K562 (cell line): Measurements from ENCODE around the gene PIK3R5. TPM values are rescaled to one million over a fixed set of nuclear protein-coding genes. Genes with fewer than 3 reads are reported as not detected.

ENCODE experiments used
- ATAC-seq: fragments of 200-7000 bp; cut with Tn5 transposase; 3 replicates; pipeline ENCODE4 v1.9.1; 2020; ENCODE audit warnings: moderate library complexity
- BruUV-seq: library from RNA; stranded (reverse); fragments of 400-500 nt; replicated peaks from 2 replicates; lab custom pipeline; 2021; lab: Mats Ljungman, UMichigan
- CTCF ChIA-PET: fragments of 300-600 bp; formaldehyde crosslinking; extraction: SDS; loops from one replicate; lab custom pipeline; 2021; ENCODE audit warnings: low intra/inter-chr PET ratio; lab: Yijun Ruan, JAX
- POLR2A ChIA-PET: fragments of 300-600, 350-650 bp; sonication (Branson Sonifier 250); formaldehyde crosslinking; extraction: SDS; loops from one replicate; lab custom pipeline; 2021; ENCODE audit warnings: antibody characterized with exemption, inconsistent platforms; lab: Yijun Ruan, JAX
- DNase-seq, 4 experiments: peaks; one replicate each; pipeline versions ENCODE4 v3.0.0 to v3.0.0-alpha.2; 2011 to 2018; ENCODE audit warnings: low spot score in 3 of 4, mixed read lengths in 3 of 4; ENCODE audit errors: extremely low read depth in 1 of 4
- FAIRE-seq: peaks from 2 replicates; lab custom pipeline; 2011; peaks lifted over from hg19 to GRCh38; lab: Jason Lieb, UNC
- H2AFZ ChIP-seq: 2 replicates; pipeline ENCODE4 v1.6.0; 2011; ENCODE audit warnings: low read depth, low read length, control low read depth, inconsistent platforms
- H3K27ac ChIP-seq: fragments of 200-600 bp; 3 replicates; pipeline ENCODE4 v1.8.0; 2011; ENCODE audit warnings: low read depth, mild to moderate bottlenecking, control low read depth, inconsistent platforms, low read length, moderate library complexity, mixed read lengths; ENCODE audit errors: extremely low read depth
- H3K27me3 ChIP-seq, 2 experiments: fragments of 300-600 bp in 1 of 2; 2 replicates in 1 of 2; 3 replicates in 1 of 2; pipeline versions ENCODE4 v1.6.0 to v1.8.0; 2011; ENCODE audit warnings: inconsistent platforms in 2 of 2, low read length in 2 of 2, mild to moderate bottlenecking in 1 of 2, mixed read lengths in 1 of 2, moderate library complexity in 1 of 2; ENCODE audit not compliant: control insufficient read depth in 2 of 2, insufficient read depth in 2 of 2
- H3K36me3 ChIP-seq: fragments of 300-600 bp; 3 replicates; pipeline ENCODE4 v1.8.0; 2011; ENCODE audit warnings: mild to moderate bottlenecking, low read length, inconsistent platforms; ENCODE audit not compliant: control insufficient read depth, insufficient read depth
- H3K4me1 ChIP-seq, 2 experiments: fragments of 200-600 bp in 1 of 2; replicated peaks in 1 of 2; 2 replicates in 1 of 2; 3 replicates in 1 of 2; pipeline versions ENCODE4 v1.5.1 to v1.8.0; 2011; ENCODE audit warnings: inconsistent platforms in 2 of 2, low read length in 2 of 2, mild to moderate bottlenecking in 1 of 2, mixed read lengths in 1 of 2, moderate library complexity in 1 of 2; ENCODE audit not compliant: control insufficient read depth in 2 of 2, insufficient read depth in 2 of 2
- H3K4me2 ChIP-seq: 2 replicates; pipeline ENCODE4 v1.6.1; 2011; ENCODE audit warnings: low read length, control low read depth, inconsistent platforms, mixed read lengths; ENCODE audit not compliant: insufficient read depth
- H3K4me3 ChIP-seq: fragments of 200-600 bp; sonication (generic), shearing (Covaris generic); 2 replicates; pipeline ENCODE4 v1.5.1; 2016; ENCODE audit warnings: control low read depth, inconsistent platforms
- H3K79me2 ChIP-seq: fragments of 200-600 bp; 3 replicates; pipeline ENCODE4 v1.8.0; 2011; ENCODE audit warnings: low read length, inconsistent platforms; ENCODE audit not compliant: control insufficient read depth, insufficient read depth
- H3K9ac ChIP-seq, 2 experiments: 2 replicates each; pipeline versions ENCODE4 v1.6.0 to v1.6.1; 2011; ENCODE audit warnings: low read depth in 2 of 2, low read length in 2 of 2, control low read depth in 1 of 2, inconsistent platforms in 1 of 2, mild to moderate bottlenecking in 1 of 2, mixed read lengths in 1 of 2; ENCODE audit not compliant: insufficient read depth in 1 of 2
- H3K9me1 ChIP-seq: one replicate; pipeline ENCODE4 v1.6.0; 2011; ENCODE audit warnings: inconsistent platforms, mild to moderate bottlenecking, low read length, moderate library complexity; ENCODE audit not compliant: control insufficient read depth, insufficient read depth
- H3K9me3 ChIP-seq: replicated peaks from 2 replicates; pipeline ENCODE4 v1.5.1; 2011; ENCODE audit warnings: low read depth, low read length, inconsistent platforms; ENCODE audit not compliant: control insufficient read depth, insufficient read depth
- H4K20me1 ChIP-seq: replicated peaks from 2 replicates; pipeline ENCODE4 v1.6.1; 2011; ENCODE audit warnings: low read length, inconsistent platforms, mixed read lengths; ENCODE audit not compliant: control insufficient read depth, insufficient read depth
- FOSL1 ChIP-seq: fragments of 200-800 bp; sonication (Bioruptor generic); conservative IDR thresholded peaks from 2 replicates; pipeline ENCODE4 v1.6.1; 2016; ENCODE audit warnings: missing genetic modification characterization, missing compliant biosample characterization
- NR3C1 ChIP-seq: sonication (generic); formaldehyde crosslinking; IDR thresholded peaks from 2 replicates; pipeline ENCODE4 v1.8.1; 2022; ENCODE audit warnings: missing genetic modification reagents
- POLR3A ChIP-seq: IDR thresholded peaks from 2 replicates; pipeline ENCODE4 v1.6.1; 2011; ENCODE audit warnings: borderline replicate concordance, mild to moderate bottlenecking, moderate library complexity; ENCODE audit not compliant: insufficient read length, insufficient read depth; ENCODE audit errors: extremely low read depth
- SNIP1 ChIP-seq: fragments of 450-650 bp; IDR thresholded peaks from 2 replicates; pipeline ENCODE4 v1.7.1; 2017; ENCODE audit warnings: low read depth, mild to moderate bottlenecking
- ZBTB9 ChIP-seq: fragments of 450-650 bp; formaldehyde crosslinking; IDR thresholded peaks from 2 replicates; pipeline ENCODE4 v1.4.0; 2020; ENCODE audit warnings: mild to moderate bottlenecking, moderate library complexity
- WGBS: fragments of 100-300 bp; shearing (Covaris generic); methylation state at CpG from one replicate; pipeline ENCODE4 v1.1.6; 2016; ENCODE audit warnings: low coverage, mixed read lengths; ENCODE audit not compliant: insufficient coverage; ENCODE audit errors: missing lambda C conversion rate; 5-methylcytosine and 5-hydroxymethylcytosine counted together
- in situ Hi-C: fragments of 300-500 bp; cut with MboI; formaldehyde crosslinking; loops from 4 replicates; pipeline ENCODE4 v1.15.0; 2018; ENCODE audit warnings: inconsistent platforms, mixed read lengths
- intact Hi-C: fragments of 100-400 bp; cut with micrococcal nuclease; formaldehyde crosslinking; loops from 2 replicates; pipeline ENCODE4 v1.14.2; 2022
- polyA plus RNA-seq, 8 experiments: library from polyadenylated mRNA; depleted of rRNA in 4 of 8; stranded (reverse) in 5 of 8; unstranded in 3 of 8; fragments of >200 nt; fragmentation: Nextera tagmentation in 2 of 8; fragmentation: Illumina TruSeq in 1 of 8; extraction: Ambion mirVana in 2 of 8; extraction: Trizol in 1 of 8; gene quantifications; 2 replicates each; pipeline versions ENCODE4 v1.2.1 to v1.2.3, GENCODE V29; 2011 to 2014; ENCODE audit warnings: inconsistent platforms in 1 of 8, missing spikeins in 1 of 8
- total RNA-seq, 7 experiments: library from RNA; depleted of rRNA in 6 of 7; stranded (reverse); fragments of >200 nt in 6 of 7; fragmentation: Illumina TruSeq in 2 of 7; extraction: Trizol in 2 of 7; gene quantifications; 2 replicates each; pipeline versions ENCODE4 v1.2.1 to v1.2.3, GENCODE V29; 2011 to 2021; ENCODE audit warnings: low replicate concordance in 1 of 7
- TF ChIP-seq, protein P1 (sequence below): fragments of 200-800 bp; sonication (Bioruptor generic); IDR thresholded peaks from 2 replicates; pipeline ENCODE4 v1.6.1; 2016; ENCODE audit warnings: missing genetic modification characterization, missing compliant biosample characterization
- TF ChIP-seq, protein P2 (sequence below): sonication (generic); formaldehyde crosslinking; IDR thresholded peaks from 2 replicates; pipeline ENCODE4 v1.8.0; 2022; ENCODE audit warnings: mild to moderate bottlenecking, missing genetic modification reagents
- TF ChIP-seq, protein P3 (sequence below), 2 experiments: fragments of 450-650 bp; IDR thresholded peaks; 2 replicates each; pipeline ENCODE4 v1.6.1; 2016

Gene PIK3R5
- total and polyA plus RNA-seq, 9 of the 15 experiments (the other 6 are each of a cell fraction or from before 2014, with no cell fraction given) = 0.01 to 0.38 TPM; not detected in 7

DNA sequence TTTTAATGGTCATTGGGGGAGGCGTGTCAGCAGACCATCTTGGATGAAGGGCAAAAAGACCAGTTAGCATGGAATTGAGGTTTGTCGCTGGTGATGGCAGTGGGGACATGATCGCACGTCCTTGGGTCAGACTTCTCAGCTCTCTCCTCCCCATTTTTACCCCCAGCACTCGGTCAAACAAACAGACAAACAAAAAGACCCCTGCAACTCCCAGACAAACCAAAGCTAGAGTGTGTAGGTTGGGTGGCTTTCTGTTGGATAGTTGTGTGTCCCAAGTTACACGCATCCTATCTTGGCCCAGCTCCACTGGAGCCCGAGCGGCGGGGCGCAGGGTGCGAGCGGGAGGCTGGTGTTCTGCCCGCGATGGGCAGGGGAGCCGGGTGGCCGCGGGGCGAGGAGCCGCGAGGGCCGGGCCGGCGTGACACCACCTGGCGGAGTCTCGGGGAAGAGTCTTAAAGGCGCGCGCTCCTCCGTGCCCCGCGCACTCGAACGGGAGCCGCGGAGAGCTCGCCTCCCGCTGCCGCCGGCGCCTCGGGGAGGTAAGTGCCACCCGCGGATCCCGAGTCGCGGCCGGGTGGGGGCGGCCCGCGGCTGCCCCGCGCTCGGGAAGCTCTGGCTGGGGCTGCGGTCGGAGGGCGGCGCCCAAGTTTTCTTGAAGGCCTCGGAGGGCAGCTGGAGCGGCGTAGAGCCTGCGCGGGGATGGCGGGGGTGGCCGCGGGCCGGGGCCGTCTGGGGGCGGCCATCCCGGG lies 37.3 kb upstream of the PIK3R5 start:
- Histone ChIP-seq H3K27ac (no peak overlapping the region), H3K36me3 (no peaks in the 10 kb centered on the region), H4K20me1 (no peaks in the 10 kb centered on the region), H3K4me2 (no peak overlapping the region), H3K4me1 (no peaks in the 10 kb centered on the region), H3K79me2 (no peaks in the 10 kb centered on the region), H3K9me1 (no peaks in the 10 kb centered on the region), H2AFZ (no peak overlapping the region), H3K27me3 (peaks cover 0 to 21% of the 10 kb centered on the region in 2 experiments; a peak in 2 of 5 replicates), H3K9ac (no peak overlapping the region), H3K4me3 (no peak overlapping the region), H3K9me3 (no peaks in the 10 kb centered on the region)
- CTCF ChIA-PET = no interaction called here
- POLR2A ChIA-PET = no interaction called here
- ATAC-seq (no peak), DNase-seq (no peak), FAIRE-seq (no peak)
- in situ Hi-C loops (no loop called here), intact Hi-C loops (no loop called here)
- BruUV-seq = no TSS peak
- WGBS = 18% methylated on average over 5 of the region's 69 CpGs
- no peak for TF ChIP-seq FOSL1 (tag)
- TF ChIP-seq ZBTB9 = no peak
- TF ChIP-seq, protein P1, sequence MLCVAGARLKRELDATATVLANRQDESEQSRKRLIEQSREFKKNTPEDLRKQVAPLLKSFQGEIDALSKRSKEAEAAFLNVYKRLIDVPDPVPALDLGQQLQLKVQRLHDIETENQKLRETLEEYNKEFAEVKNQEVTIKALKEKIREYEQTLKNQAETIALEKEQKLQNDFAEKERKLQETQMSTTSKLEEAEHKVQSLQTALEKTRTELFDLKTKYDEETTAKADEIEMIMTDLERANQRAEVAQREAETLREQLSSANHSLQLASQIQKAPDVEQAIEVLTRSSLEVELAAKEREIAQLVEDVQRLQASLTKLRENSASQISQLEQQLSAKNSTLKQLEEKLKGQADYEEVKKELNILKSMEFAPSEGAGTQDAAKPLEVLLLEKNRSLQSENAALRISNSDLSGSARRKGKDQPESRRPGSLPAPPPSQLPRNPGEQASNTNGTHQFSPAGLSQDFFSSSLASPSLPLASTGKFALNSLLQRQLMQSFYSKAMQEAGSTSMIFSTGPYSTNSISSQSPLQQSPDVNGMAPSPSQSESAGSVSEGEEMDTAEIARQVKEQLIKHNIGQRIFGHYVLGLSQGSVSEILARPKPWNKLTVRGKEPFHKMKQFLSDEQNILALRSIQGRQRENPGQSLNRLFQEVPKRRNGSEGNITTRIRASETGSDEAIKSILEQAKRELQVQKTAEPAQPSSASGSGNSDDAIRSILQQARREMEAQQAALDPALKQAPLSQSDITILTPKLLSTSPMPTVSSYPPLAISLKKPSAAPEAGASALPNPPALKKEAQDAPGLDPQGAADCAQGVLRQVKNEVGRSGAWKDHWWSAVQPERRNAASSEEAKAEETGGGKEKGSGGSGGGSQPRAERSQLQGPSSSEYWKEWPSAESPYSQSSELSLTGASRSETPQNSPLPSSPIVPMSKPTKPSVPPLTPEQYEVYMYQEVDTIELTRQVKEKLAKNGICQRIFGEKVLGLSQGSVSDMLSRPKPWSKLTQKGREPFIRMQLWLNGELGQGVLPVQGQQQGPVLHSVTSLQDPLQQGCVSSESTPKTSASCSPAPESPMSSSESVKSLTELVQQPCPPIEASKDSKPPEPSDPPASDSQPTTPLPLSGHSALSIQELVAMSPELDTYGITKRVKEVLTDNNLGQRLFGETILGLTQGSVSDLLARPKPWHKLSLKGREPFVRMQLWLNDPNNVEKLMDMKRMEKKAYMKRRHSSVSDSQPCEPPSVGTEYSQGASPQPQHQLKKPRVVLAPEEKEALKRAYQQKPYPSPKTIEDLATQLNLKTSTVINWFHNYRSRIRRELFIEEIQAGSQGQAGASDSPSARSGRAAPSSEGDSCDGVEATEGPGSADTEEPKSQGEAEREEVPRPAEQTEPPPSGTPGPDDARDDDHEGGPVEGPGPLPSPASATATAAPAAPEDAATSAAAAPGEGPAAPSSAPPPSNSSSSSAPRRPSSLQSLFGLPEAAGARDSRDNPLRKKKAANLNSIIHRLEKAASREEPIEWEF (CRISPR knock-in tag) = no peak
- TF ChIP-seq SNIP1 = no peak
- no peak for TF ChIP-seq NR3C1 (CRISPR knock-in tag)
- TF ChIP-seq, protein P2, sequence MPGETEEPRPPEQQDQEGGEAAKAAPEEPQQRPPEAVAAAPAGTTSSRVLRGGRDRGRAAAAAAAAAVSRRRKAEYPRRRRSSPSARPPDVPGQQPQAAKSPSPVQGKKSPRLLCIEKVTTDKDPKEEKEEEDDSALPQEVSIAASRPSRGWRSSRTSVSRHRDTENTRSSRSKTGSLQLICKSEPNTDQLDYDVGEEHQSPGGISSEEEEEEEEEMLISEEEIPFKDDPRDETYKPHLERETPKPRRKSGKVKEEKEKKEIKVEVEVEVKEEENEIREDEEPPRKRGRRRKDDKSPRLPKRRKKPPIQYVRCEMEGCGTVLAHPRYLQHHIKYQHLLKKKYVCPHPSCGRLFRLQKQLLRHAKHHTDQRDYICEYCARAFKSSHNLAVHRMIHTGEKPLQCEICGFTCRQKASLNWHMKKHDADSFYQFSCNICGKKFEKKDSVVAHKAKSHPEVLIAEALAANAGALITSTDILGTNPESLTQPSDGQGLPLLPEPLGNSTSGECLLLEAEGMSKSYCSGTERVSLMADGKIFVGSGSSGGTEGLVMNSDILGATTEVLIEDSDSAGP = no peak
- no peak for TF ChIP-seq POLR3A
- TF ChIP-seq, protein P3, sequence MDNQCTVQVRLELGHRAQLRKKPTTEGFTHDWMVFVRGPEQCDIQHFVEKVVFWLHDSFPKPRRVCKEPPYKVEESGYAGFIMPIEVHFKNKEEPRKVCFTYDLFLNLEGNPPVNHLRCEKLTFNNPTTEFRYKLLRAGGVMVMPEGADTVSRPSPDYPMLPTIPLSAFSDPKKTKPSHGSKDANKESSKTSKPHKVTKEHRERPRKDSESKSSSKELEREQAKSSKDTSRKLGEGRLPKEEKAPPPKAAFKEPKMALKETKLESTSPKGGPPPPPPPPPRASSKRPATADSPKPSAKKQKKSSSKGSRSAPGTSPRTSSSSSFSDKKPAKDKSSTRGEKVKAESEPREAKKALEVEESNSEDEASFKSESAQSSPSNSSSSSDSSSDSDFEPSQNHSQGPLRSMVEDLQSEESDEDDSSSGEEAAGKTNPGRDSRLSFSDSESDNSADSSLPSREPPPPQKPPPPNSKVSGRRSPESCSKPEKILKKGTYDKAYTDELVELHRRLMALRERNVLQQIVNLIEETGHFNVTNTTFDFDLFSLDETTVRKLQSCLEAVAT (IDR thresholded peaks at IDR 0.05) = no peak
